Osteoblast (primary cell): Measurements from ENCODE around the gene CELA1. TPM values are rescaled to one million over a fixed set of nuclear protein-coding genes. Genes with fewer than 3 reads are reported as not detected.
A peak's percentile ranks its signal among the peaks of the same experiment; 100 is the strongest.

Experiments used
- DNase-seq: peaks from one replicate; pipeline ENCODE4 v3.0.0; 2011; ENCODE audit warnings: low spot score, mixed read lengths; ENCODE audit not compliant: insufficient read length; ENCODE audit errors: missing footprints
- H2AFZ ChIP-seq: 2 replicates; pipeline ENCODE4 v1.6.0; 2011; ENCODE audit warnings: mild to moderate bottlenecking, low read length
- H3K27ac ChIP-seq: 2 replicates; pipeline ENCODE4 v1.5.1; 2011; ENCODE audit warnings: mild to moderate bottlenecking, low read depth, low read length, moderate library complexity
- H3K27me3 ChIP-seq: 2 replicates; pipeline ENCODE4 v1.6.0; 2012; ENCODE audit warnings: mild to moderate bottlenecking, control low read depth, inconsistent platforms, low read length, moderate library complexity; ENCODE audit not compliant: insufficient read depth
- H3K36me3 ChIP-seq: 2 replicates; pipeline ENCODE4 v1.5.1; 2011; ENCODE audit warnings: mild to moderate bottlenecking, low read length, control low read depth, moderate library complexity; ENCODE audit not compliant: insufficient read depth
- H3K4me1 ChIP-seq: 2 replicates; pipeline ENCODE4 v1.5.1; 2011; ENCODE audit warnings: mild to moderate bottlenecking, low read length, control low read depth, moderate library complexity; ENCODE audit not compliant: insufficient read depth
- H3K4me2 ChIP-seq: 2 replicates; pipeline ENCODE4 v1.6.0; 2011; ENCODE audit warnings: mild to moderate bottlenecking, low read length; ENCODE audit not compliant: insufficient read depth
- H3K4me3 ChIP-seq: fragments of 200-600 bp; sonication (generic); 3 replicates; pipeline ENCODE4 v1.5.1; 2012; ENCODE audit warnings: mild to moderate bottlenecking, low read length, inconsistent platforms; ENCODE audit not compliant: insufficient read depth
- H3K79me2 ChIP-seq: 2 replicates; pipeline ENCODE4 v1.6.0; 2012; ENCODE audit warnings: mild to moderate bottlenecking, low read length, control low read depth, inconsistent platforms; ENCODE audit not compliant: insufficient read depth
- H3K9me3 ChIP-seq: 2 replicates; pipeline ENCODE4 v1.5.1; 2011; ENCODE audit warnings: low read depth, low read length, control low read depth
- H4K20me1 ChIP-seq: 2 replicates; pipeline ENCODE4 v1.6.0; 2012; ENCODE audit warnings: mild to moderate bottlenecking, low read length, control low read depth; ENCODE audit not compliant: insufficient read depth
- total RNA-seq: library from RNA; depleted of rRNA; stranded (reverse); fragments of >200 nt; gene quantifications from 2 replicates; pipeline ENCODE4 v1.2.3, GENCODE V29; 2012
- TF ChIP-seq, protein P1 (sequence below): IDR thresholded peaks from 2 replicates; pipeline ENCODE4 v1.5.1; 2011; ENCODE audit warnings: mild to moderate bottlenecking, low read depth, low read length, moderate library complexity; ENCODE audit errors: extremely low read depth

The CELA1 gene
- total RNA-seq, 1 donor, result not detected

GRCh38 chr12:51378749-51379148 lies 32.3 kb upstream of the CELA1 start:
- H2AFZ ChIP-seq, result no peak overlapping the region
- H3K4me3 ChIP-seq, result no peak overlapping the region
- H3K36me3 ChIP-seq, result no peaks in the 10 kb centered on the region
- TF ChIP-seq, protein P1, sequence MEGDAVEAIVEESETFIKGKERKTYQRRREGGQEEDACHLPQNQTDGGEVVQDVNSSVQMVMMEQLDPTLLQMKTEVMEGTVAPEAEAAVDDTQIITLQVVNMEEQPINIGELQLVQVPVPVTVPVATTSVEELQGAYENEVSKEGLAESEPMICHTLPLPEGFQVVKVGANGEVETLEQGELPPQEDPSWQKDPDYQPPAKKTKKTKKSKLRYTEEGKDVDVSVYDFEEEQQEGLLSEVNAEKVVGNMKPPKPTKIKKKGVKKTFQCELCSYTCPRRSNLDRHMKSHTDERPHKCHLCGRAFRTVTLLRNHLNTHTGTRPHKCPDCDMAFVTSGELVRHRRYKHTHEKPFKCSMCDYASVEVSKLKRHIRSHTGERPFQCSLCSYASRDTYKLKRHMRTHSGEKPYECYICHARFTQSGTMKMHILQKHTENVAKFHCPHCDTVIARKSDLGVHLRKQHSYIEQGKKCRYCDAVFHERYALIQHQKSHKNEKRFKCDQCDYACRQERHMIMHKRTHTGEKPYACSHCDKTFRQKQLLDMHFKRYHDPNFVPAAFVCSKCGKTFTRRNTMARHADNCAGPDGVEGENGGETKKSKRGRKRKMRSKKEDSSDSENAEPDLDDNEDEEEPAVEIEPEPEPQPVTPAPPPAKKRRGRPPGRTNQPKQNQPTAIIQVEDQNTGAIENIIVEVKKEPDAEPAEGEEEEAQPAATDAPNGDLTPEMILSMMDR, result no peak
- no peaks in the 10 kb centered on the region for H4K20me1 ChIP-seq
- H3K27me3 ChIP-seq, result no peaks in the 10 kb centered on the region
- no peak for DNase-seq
- no peak overlapping the region for H3K27ac ChIP-seq
- H3K9me3 ChIP-seq, result no peaks in the 10 kb centered on the region
- no peak overlapping the region for H3K4me2 ChIP-seq
- H3K4me1 ChIP-seq, result no peaks in the 10 kb centered on the region
- H3K79me2 ChIP-seq, result no peaks in the 10 kb centered on the region

GRCh38 chr12:51377099-51377984 lies 30.9 kb upstream of the CELA1 start:
- Histone ChIP-seq H3K4me3 (no peak overlapping the region), H3K79me2 (no peaks in the 10 kb centered on the region), H2AFZ (no peak overlapping the region), H3K9me3 (no peaks in the 10 kb centered on the region), H3K27me3 (no peaks in the 10 kb centered on the region), H3K4me2 (no peak overlapping the region), H3K27ac (no peak overlapping the region), H4K20me1 (no peaks in the 10 kb centered on the region), H3K4me1 (peaks cover 3% of the 10 kb centered on the region), H3K36me3 (no peaks in the 10 kb centered on the region)
- TF ChIP-seq, protein P1, result no peak
- DNase-seq, result peak; percentile 66

- H3K36me3 ChIP-seq, result no peaks in the 10 kb centered on the region
- no peaks in the 10 kb centered on the region for H3K27me3 ChIP-seq
- no peak overlapping the region for H3K4me2 ChIP-seq
- H2AFZ ChIP-seq, result peak overlapping the region; percentile 16
- no peaks in the 10 kb centered on the region for H4K20me1 ChIP-seq
- no peaks in the 10 kb centered on the region for H3K79me2 ChIP-seq
- no peaks in the 10 kb centered on the region for H3K9me3 ChIP-seq
- H3K4me1 ChIP-seq, result peaks cover 19% of the 10 kb centered on the region
- no peak overlapping the region for H3K4me3 ChIP-seq
- TF ChIP-seq, protein P1, result no peak
- no peak overlapping the region for H3K27ac ChIP-seq
- no peak for DNase-seq
These were observed 28.4 kb upstream of the CELA1 start for GRCh38 chr12:51374856-51375255.

- H3K4me2 ChIP-seq, result no peak overlapping the region
- H3K4me1 ChIP-seq, result peaks cover 22% of the 10 kb centered on the region
- H3K27me3 ChIP-seq, result no peaks in the 10 kb centered on the region
- DNase-seq, result no peak
- no peak overlapping the region for H3K4me3 ChIP-seq
- no peaks in the 10 kb centered on the region for H3K79me2 ChIP-seq
- no peaks in the 10 kb centered on the region for H4K20me1 ChIP-seq
- TF ChIP-seq, protein P1, result no peak
- no peaks in the 10 kb centered on the region for H3K36me3 ChIP-seq
- no peak overlapping the region for H3K27ac ChIP-seq
- no peaks in the 10 kb centered on the region for H3K9me3 ChIP-seq
- H2AFZ ChIP-seq, result peak overlapping the region; percentile 16
These were observed 27.9 kb upstream of the CELA1 start for GRCh38 chr12:51374361-51374760.
